Vagina (tissue), 2 donors: Measurements from ENCODE around the gene SFXN2. TPM values are rescaled to one million over a fixed set of nuclear protein-coding genes. Genes with fewer than 3 reads are reported as not detected.

Experiments used
- DNase-seq, 2 donors: peaks; one replicate each; pipeline ENCODE4 v3.0.0-alpha.2; 2017; ENCODE audit errors: extremely low spot score in 2 of 2
- H3K27ac ChIP-seq: fragments of 200-600 bp; sonication (generic); one replicate; pipeline ENCODE4 v1.5.1; 2019
- H3K27me3 ChIP-seq: fragments of 200-600 bp; sonication (generic); one replicate; pipeline ENCODE4 v1.5.1; 2019
- H3K36me3 ChIP-seq, 2 donors: fragments of 200-600 bp; sonication (generic); one replicate each; pipeline ENCODE4 v1.5.1; 2017 to 2019
- H3K4me1 ChIP-seq: fragments of 200-600 bp; sonication (generic); one replicate; pipeline ENCODE4 v1.5.1; 2019
- H3K4me3 ChIP-seq, 2 donors: fragments of 200-600 bp; sonication (generic); 1 replicate in 1 of 2; 2 replicates in 1 of 2; pipeline ENCODE4 v1.5.1; 2016 to 2019
- H3K9me3 ChIP-seq: fragments of 200-600 bp; sonication (generic); one replicate; pipeline ENCODE4 v1.5.1; 2019
- POLR2A ChIP-seq, 2 donors: fragments of 450-650 bp; IDR thresholded peaks; one replicate each; pipeline ENCODE4 v1.6.1; 2017; ENCODE audit warnings: antibody characterized with exemption in 2 of 2, mild to moderate bottlenecking in 2 of 2, moderate library complexity in 2 of 2
- POLR2AphosphoS5 ChIP-seq, 2 donors: sonication (generic); formaldehyde crosslinking; IDR thresholded peaks; one replicate each; pipeline ENCODE4 v1.9.0; 2017; ENCODE audit warnings: antibody characterized with exemption in 2 of 2, mild to moderate bottlenecking in 2 of 2, low read depth in 1 of 2; ENCODE audit not compliant: insufficient read depth in 1 of 2
- intact Hi-C: fragments of 100-400 bp; cut with DNase I; formaldehyde crosslinking; loops from one replicate; pipeline ENCODE4 v1.15.1; 2023
- total RNA-seq: library from RNA; depleted of rRNA; stranded (reverse); fragments of >200 nt; gene quantifications from one replicate; pipeline ENCODE4 v1.2.3, GENCODE V29; 2016
- TF ChIP-seq, protein P1 (sequence below), 3 experiments: fragments of 450-650 bp in 2 of 3; fragments of 200-600 bp in 1 of 3; sonication (generic) in 1 of 3; IDR thresholded peaks; one replicate each; pipeline ENCODE4 v1.5.1; 2017 to 2019; ENCODE audit warnings: antibody characterized with exemption in 3 of 3, mild to moderate bottlenecking in 2 of 3, moderate library complexity in 2 of 3

The SFXN2 gene
- total RNA-seq, 1 donor from 2014 or later, result 6.4 TPM

DNA sequence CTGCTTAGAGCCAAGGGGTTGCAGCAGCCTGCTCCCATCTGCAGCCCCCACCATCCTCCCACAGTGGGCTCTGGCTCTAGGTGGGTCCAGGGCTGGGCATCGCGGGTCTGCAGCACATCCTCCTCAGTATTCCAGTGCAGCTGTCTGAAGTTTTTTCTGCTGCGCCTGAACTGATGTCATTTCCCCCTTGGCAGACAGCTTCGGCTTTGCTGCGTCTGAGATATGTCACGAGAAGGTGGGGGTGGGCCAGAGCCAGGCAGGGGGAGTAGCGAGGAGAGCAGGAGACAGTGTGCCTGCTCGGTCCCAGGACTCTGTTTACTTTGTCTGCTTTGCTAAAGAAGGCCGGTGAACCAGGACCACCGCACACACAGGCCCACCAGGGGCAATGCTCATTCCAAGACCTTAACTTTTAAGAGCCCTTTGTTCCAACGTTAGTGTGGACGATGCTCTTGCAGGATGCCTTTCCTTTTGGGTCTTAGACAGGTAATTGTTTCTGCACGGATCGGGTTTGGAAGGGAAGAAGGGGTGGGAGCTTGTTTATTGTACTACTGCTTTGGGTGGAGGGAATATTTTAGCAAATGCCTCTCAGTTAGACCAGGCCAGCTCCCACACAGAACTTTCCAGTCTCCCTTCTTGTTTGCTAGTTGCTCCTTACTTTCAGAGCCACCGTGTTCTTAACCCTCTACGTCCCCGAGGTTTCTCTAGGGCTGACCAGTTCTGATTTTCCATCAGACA, 61.7 kb downstream of the SFXN2 start:
- intact Hi-C loops, result loop anchor here (5.0 kb wide), 1 partner anchor 34 kb away; the partner anchor contains the start of gene WBP1L
- peak in 1 of 2 donors; percentile 91 for DNase-seq
- no peaks in the 10 kb centered on the region for H3K27me3 ChIP-seq
- no peaks in the 10 kb centered on the region for H3K9me3 ChIP-seq
- TF ChIP-seq, protein P1, sequence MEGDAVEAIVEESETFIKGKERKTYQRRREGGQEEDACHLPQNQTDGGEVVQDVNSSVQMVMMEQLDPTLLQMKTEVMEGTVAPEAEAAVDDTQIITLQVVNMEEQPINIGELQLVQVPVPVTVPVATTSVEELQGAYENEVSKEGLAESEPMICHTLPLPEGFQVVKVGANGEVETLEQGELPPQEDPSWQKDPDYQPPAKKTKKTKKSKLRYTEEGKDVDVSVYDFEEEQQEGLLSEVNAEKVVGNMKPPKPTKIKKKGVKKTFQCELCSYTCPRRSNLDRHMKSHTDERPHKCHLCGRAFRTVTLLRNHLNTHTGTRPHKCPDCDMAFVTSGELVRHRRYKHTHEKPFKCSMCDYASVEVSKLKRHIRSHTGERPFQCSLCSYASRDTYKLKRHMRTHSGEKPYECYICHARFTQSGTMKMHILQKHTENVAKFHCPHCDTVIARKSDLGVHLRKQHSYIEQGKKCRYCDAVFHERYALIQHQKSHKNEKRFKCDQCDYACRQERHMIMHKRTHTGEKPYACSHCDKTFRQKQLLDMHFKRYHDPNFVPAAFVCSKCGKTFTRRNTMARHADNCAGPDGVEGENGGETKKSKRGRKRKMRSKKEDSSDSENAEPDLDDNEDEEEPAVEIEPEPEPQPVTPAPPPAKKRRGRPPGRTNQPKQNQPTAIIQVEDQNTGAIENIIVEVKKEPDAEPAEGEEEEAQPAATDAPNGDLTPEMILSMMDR (IDR thresholded peaks at IDR 0.05), result no peak
- TF ChIP-seq POLR2A (IDR thresholded peaks at IDR 0.05) (peak in 1 of 2 donors; percentile 48), POLR2AphosphoS5 (IDR thresholded peaks at IDR 0.05; ENCODE audit: insufficient read depth in 1 of 2, low read depth in 1 of 2) (peak; percentile 61 to 81)
- peaks cover 87% of the 10 kb centered on the region for H3K4me1 ChIP-seq
- no peaks in the 10 kb centered on the region for H3K36me3 ChIP-seq
- H3K4me3 ChIP-seq, result peak overlapping the region; percentile 33 to 45
- H3K27ac ChIP-seq, result peak overlapping the region; percentile 88

DNA sequence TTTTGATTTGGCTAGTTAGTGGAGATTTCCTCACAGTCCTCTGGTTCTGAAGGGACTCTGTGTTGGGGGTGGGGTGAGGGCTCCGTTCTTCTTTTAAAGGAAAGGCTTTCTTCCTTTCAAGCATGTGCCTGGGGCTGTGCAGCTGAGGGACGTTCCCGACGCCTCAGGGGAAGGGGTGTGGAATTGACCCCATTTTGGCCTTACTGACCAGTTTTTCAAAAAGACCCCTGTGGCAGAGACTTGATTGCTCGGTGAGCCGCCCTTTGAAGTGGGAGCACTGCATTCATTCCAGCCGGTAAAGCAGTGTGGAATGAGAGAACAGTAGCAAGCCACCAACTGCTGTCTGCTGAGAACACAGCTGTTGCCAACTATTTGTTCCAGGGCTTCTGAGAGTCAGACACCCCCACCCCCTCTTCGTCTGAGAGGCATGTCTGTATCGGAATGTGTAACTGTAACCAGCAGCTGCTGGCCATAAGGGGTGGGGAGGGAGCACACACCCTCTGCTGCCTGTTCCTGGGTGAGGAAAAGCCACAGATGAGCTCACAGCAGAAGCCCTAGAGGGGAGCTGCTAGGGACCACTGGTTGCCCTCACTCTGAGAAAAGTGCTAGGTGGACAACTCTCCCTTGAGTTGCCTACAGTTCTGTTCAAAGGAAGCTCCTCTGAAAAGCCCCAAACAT, 62.5 kb downstream of the SFXN2 start:
- Histone ChIP-seq H3K4me3 (peak overlapping the region; percentile 33 to 45), H3K4me1 (peaks cover 93% of the 10 kb centered on the region), H3K27me3 (no peaks in the 10 kb centered on the region), H3K9me3 (no peaks in the 10 kb centered on the region), H3K36me3 (no peaks in the 10 kb centered on the region), H3K27ac (peak overlapping the region; percentile 88)
- TF ChIP-seq POLR2AphosphoS5 (IDR thresholded peaks at IDR 0.05; ENCODE audit: insufficient read depth in 1 of 2, low read depth in 1 of 2) (peak; percentile 47 to 55), POLR2A (IDR thresholded peaks at IDR 0.05) (no peak)
- intact Hi-C loops, result loop anchor here (5.0 kb wide), 1 partner anchor 35 kb away; the partner anchor contains the start of gene WBP1L
- peak in 1 of 2 donors; percentile 93 for DNase-seq

DNA sequence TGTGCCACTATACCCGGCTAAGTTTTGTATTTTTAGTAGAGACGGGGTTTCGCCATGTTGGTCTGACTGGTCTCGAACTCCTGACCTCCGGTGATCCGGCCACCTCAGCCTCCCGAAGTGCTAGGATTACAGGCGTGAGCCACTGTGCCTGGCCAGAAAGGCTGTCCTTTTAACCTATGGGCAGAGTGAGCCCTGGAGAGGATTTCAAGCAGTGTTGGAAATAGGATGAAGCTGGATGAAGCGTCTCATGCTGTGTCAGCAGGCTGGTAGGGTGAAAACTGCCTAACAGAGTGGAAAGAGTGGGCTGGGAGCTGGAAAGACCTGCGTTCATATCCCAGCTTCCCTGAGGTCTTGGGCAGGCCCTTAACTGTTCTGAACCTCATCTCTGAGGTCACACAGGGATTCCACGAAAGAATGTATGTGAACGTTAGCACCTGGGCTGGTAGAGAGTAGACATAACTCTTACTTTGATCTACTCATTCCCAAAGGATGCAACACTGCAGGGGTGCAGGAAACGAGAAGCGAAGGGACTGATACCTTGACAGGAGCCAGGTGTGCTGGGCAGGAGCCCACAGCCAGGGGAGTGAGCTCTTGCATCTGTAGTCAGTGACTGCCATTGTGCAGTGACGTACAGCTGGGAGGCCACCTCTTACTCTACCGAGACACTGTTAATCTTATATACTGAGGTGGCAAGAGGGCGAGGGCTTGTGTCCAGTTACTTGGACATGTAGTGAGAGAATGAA, 63.4 kb downstream of the SFXN2 start:
- DNase-seq, result no peak
- peak overlapping the region; percentile 88 for H3K27ac ChIP-seq
- H3K4me3 ChIP-seq, result no peak overlapping the region
- no peaks in the 10 kb centered on the region for H3K36me3 ChIP-seq
- H3K27me3 ChIP-seq, result no peaks in the 10 kb centered on the region
- H3K9me3 ChIP-seq, result no peaks in the 10 kb centered on the region
- peaks cover 100% of the 10 kb centered on the region for H3K4me1 ChIP-seq
- TF ChIP-seq POLR2A (IDR thresholded peaks at IDR 0.05), result no peak
- no peak for TF ChIP-seq POLR2AphosphoS5 (IDR thresholded peaks at IDR 0.05; ENCODE audit: insufficient read depth in 1 of 2, low read depth in 1 of 2)
- TF ChIP-seq, protein P1 (IDR thresholded peaks at IDR 0.05), result no peak
- intact Hi-C loops, result loop anchor here (5.0 kb wide), 1 partner anchor 36 kb away; the partner anchor contains the start of gene WBP1L

DNA sequence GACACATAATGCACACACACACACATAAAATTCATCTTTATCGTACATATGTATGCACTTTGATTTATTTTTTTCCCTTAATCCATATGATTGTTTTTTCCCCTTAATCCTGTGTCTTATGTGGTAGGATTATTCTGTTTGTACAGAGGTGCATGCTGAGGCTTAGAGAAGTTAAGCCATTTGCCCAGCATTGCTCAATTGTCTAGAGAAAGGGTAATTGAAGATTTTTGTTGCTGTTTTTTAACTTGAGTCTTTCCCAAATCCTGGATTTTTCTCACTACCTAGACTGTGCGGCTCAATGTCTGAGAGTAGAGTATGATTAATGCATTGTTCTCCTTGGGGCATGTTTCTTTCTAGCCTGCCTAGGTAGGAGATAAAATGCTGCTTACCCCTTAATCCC, 64.3 kb downstream of the SFXN2 start:
- intact Hi-C loops, result loop anchor here (5.0 kb wide), 1 partner anchor 36 kb away; the partner anchor contains the start of gene WBP1L
- Histone ChIP-seq H3K4me3 (no peak overlapping the region), H3K36me3 (no peaks in the 10 kb centered on the region), H3K27ac (no peak overlapping the region), H3K9me3 (no peaks in the 10 kb centered on the region), H3K27me3 (no peaks in the 10 kb centered on the region), H3K4me1 (peaks cover 100% of the 10 kb centered on the region)
- TF ChIP-seq POLR2A (IDR thresholded peaks at IDR 0.05), result no peak
- TF ChIP-seq, protein P1 (IDR thresholded peaks at IDR 0.05), result no peak
- TF ChIP-seq POLR2AphosphoS5 (IDR thresholded peaks at IDR 0.05; ENCODE audit: insufficient read depth in 1 of 2, low read depth in 1 of 2), result no peak
- no peak for DNase-seq
